Right renal pelvis (tissue), 4 donors: Measurements from ENCODE around the gene GPR17. TPM values are rescaled to one million over a fixed set of nuclear protein-coding genes. Genes with fewer than 3 reads are reported as not detected.

Source experiments
- polyA plus RNA-seq, 4 donors: library from polyadenylated mRNA; unstranded; fragments of 120-200 nt; gene quantifications; one replicate each; pipeline ENCODE4 v1.2.1, GENCODE V29; 2013; ENCODE audit not compliant: insufficient read length in 4 of 4

The GPR17 gene
- polyA plus RNA-seq, 4 donors: 0.69 to 2.5 (median 1.2) TPM

Other genes with a start within 250 kb of the GPR17 start
- gene PROC, start 227.7 kb upstream of the GPR17 start, polyA plus RNA-seq: 1 to 10 TPM; 1.5 to 6.4 (median 3.6) TPM
- 10 to 100 TPM; 58.6 to 68.2 (median 64.3) TPM for gene IWS1, start 119.7 kb upstream of the GPR17 start, polyA plus RNA-seq
- gene MYO7B, start 110.5 kb upstream of the GPR17 start, polyA plus RNA-seq: 10 to 100 TPM; 17.7 to 24.7 (median 19.4) TPM
- 10 to 100 TPM; 17.5 to 23.6 (median 21.2) TPM for gene LIMS2, start 29.4 kb downstream of the GPR17 start, polyA plus RNA-seq
- not detected for gene SFT2D3, start 55.3 kb downstream of the GPR17 start, polyA plus RNA-seq
- 10 to 100 TPM; 52.8 to 77.7 (median 63.3) TPM for gene WDR33, start 165.0 kb downstream of the GPR17 start, polyA plus RNA-seq
- 10 to 100 TPM; 36.1 to 41.4 (median 39.0) TPM for gene POLR2D, start 212.0 kb downstream of the GPR17 start, polyA plus RNA-seq
- 10 to 100 TPM; 24.7 to 30.9 (median 28.9) TPM for gene AMMECR1L, start 239.8 kb downstream of the GPR17 start, polyA plus RNA-seq